MM.1S (cell line): ENCODE data around the gene PMIS2.
"Not testable (repeated sequence)": the region's sequence is repeated elsewhere in the genome, so short reads cannot be mapped to it uniquely, and the experiment has no call there.

Experiments used
- DNase-seq: peaks from one replicate; pipeline ENCODE4 v3.0.0-alpha.2; 2015
- H2AFZ ChIP-seq: fragments of 300-600 bp; sonication (generic); 2 replicates; pipeline ENCODE4 v1.6.0; 2016; ENCODE audit warnings: antibody characterized with exemption, low read length
- H3F3A ChIP-seq: fragments of 300-600 bp; sonication (generic); 2 replicates; pipeline ENCODE4 v1.6.1; 2016; ENCODE audit warnings: mild to moderate bottlenecking, antibody characterized with exemption, low read length, moderate library complexity, mixed read lengths; ENCODE audit not compliant: insufficient read depth
- H3K27ac ChIP-seq: fragments of 300-600 bp; sonication (generic); 2 replicates; pipeline ENCODE4 v1.5.1; 2016; ENCODE audit warnings: mild to moderate bottlenecking, low read length
- H3K27me3 ChIP-seq: fragments of 300-600 bp; sonication (generic); replicated peaks from 2 replicates; pipeline ENCODE4 v1.6.0; 2016; ENCODE audit warnings: low read length; ENCODE audit not compliant: insufficient read depth
- H3K36me3 ChIP-seq: fragments of 300-600 bp; sonication (generic); replicated peaks from 2 replicates; pipeline ENCODE4 v1.6.1; 2016; ENCODE audit warnings: mild to moderate bottlenecking, low read length, mixed read lengths; ENCODE audit not compliant: insufficient read depth
- H3K4me1 ChIP-seq: fragments of 300-600 bp; sonication (generic); 2 replicates; pipeline ENCODE4 v1.6.1; 2016; ENCODE audit warnings: low read length, mixed read lengths
- H3K4me2 ChIP-seq: fragments of 300-600 bp; sonication (generic); 2 replicates; pipeline ENCODE4 v1.6.0; 2016; ENCODE audit warnings: low read depth, low read length
- H3K4me3 ChIP-seq: fragments of 300-600 bp; sonication (generic); 2 replicates; pipeline ENCODE4 v1.5.1; 2016; ENCODE audit warnings: low read length, mixed read lengths
- H3K79me2 ChIP-seq: fragments of 300-600 bp; sonication (generic); 2 replicates; pipeline ENCODE4 v1.6.1; 2016; ENCODE audit warnings: mixed run types, low read length, mixed read lengths
- H3K9ac ChIP-seq: fragments of 300-600 bp; sonication (generic); 2 replicates; pipeline ENCODE4 v1.6.1; 2016; ENCODE audit warnings: low read length, mixed read lengths
- H3K9me2 ChIP-seq: fragments of 300-600 bp; sonication (generic); replicated peaks from 2 replicates; pipeline ENCODE4 v1.6.1; 2016; ENCODE audit warnings: mild to moderate bottlenecking, low read length, mixed read lengths; ENCODE audit not compliant: insufficient read depth
- H3K9me3 ChIP-seq: fragments of 300-600 bp; sonication (generic); replicated peaks from 2 replicates; pipeline ENCODE4 v1.6.1; 2016; ENCODE audit warnings: mild to moderate bottlenecking, low read length, mixed read lengths; ENCODE audit not compliant: insufficient read depth
- H4K20me1 ChIP-seq: fragments of 300-600 bp; sonication (generic); 2 replicates; pipeline ENCODE4 v1.6.1; 2016; ENCODE audit warnings: mild to moderate bottlenecking, low read length, moderate library complexity, mixed read lengths; ENCODE audit not compliant: insufficient read depth
- EZH2 ChIP-seq: fragments of 300-600 bp; sonication (generic); optimal IDR thresholded peaks from 2 replicates; pipeline ENCODE3; 2017; ENCODE audit warnings: low read depth, mild to moderate bottlenecking, antibody characterized with exemption, low read length, mixed read lengths
- EZH2phosphoT487 ChIP-seq: fragments of 300-600 bp; sonication (generic); IDR thresholded peaks from 2 replicates; pipeline ENCODE4 v1.6.1; 2018; ENCODE audit warnings: antibody characterized with exemption, low read length
- TF ChIP-seq, protein P1 (sequence below): fragments of 300-600 bp; sonication (generic); IDR thresholded peaks from 2 replicates; pipeline ENCODE4 v1.5.1; 2016; ENCODE audit warnings: antibody characterized with exemption, low read length, mixed read lengths

Gene PMIS2

DNA sequence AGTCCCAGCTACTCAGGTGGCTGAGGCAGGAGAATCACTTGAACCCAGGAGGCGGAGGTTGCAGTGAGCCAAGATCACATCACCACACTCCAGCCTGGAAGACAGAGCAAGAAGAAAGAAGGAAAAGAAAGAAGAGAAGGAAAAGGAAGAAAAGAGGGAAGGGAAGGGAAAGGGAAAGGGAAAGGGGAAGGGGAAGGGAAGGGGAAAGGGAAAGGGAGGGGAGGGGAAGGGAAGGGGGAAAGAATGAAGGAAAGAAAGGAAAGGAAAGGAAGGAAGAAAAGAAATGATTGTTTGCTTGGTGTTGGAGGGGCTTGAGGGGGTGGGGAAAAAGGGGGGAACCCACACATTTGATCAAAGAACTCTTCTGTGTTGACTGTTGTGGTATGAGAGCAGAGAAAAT, 10.0 kb downstream of the PMIS2 start:
- peak overlapping the region; percentile 56 for H2AFZ ChIP-seq
- TF ChIP-seq EZH2phosphoT487 (no peak), EZH2 (no peak)
- TF ChIP-seq, protein P1, sequence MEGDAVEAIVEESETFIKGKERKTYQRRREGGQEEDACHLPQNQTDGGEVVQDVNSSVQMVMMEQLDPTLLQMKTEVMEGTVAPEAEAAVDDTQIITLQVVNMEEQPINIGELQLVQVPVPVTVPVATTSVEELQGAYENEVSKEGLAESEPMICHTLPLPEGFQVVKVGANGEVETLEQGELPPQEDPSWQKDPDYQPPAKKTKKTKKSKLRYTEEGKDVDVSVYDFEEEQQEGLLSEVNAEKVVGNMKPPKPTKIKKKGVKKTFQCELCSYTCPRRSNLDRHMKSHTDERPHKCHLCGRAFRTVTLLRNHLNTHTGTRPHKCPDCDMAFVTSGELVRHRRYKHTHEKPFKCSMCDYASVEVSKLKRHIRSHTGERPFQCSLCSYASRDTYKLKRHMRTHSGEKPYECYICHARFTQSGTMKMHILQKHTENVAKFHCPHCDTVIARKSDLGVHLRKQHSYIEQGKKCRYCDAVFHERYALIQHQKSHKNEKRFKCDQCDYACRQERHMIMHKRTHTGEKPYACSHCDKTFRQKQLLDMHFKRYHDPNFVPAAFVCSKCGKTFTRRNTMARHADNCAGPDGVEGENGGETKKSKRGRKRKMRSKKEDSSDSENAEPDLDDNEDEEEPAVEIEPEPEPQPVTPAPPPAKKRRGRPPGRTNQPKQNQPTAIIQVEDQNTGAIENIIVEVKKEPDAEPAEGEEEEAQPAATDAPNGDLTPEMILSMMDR, result no peak
- DNase-seq, result no peak
- H3K4me3 ChIP-seq, result no peak overlapping the region
- peaks cover 4% of the 10 kb centered on the region; the same call in 1 of the 2 replicates for H3F3A ChIP-seq
- H4K20me1 ChIP-seq, result no peaks in the 10 kb centered on the region
- H3K9me2 ChIP-seq, result no peaks in the 10 kb centered on the region
- peaks cover 16% of the 10 kb centered on the region for H3K27me3 ChIP-seq
- H3K36me3 ChIP-seq, result no peaks in the 10 kb centered on the region
- peak overlapping the region; percentile 44; the same call in 1 of the 2 replicates for H3K4me2 ChIP-seq
- no peaks in the 10 kb centered on the region for H3K4me1 ChIP-seq
- H3K27ac ChIP-seq, result peak overlapping the region; percentile 70; the same call in 1 of the 2 replicates
- no peaks in the 10 kb centered on the region for H3K79me2 ChIP-seq
- H3K9ac ChIP-seq, result no peak overlapping the region
- no peaks in the 10 kb centered on the region for H3K9me3 ChIP-seq

DNA sequence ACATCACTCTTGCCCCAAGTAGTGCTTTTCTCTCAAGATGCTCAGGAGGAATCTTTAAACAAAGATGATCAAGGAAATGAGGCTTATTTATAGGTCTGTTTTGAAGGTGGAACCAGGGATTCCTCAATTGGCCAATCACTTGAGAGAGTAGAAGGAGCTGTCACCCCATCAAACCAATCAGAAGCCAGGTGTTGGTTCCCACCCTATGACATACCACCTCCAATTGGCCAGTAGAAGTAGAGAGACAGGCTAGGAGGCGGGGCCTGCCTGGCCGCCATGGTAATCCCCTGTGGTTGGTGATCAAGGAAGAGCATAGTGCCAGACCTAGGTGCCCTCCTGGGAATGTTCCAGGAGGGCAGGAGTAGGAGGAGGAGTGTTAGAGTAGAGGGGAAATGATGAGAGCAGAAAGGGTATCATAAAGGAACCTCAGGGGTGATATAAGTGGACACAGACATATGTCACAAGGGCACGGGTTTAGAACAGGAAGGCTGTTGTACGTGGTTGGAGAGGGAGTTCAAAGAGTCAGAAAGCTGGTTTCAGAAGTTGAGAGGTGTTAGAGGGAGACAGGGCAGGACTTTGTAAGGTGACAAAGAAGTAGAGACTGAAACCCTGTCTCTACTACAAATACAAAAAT, 10.5 kb downstream of the PMIS2 start:
- peak overlapping the region; percentile 56 for H2AFZ ChIP-seq
- no peaks in the 10 kb centered on the region for H3K79me2 ChIP-seq
- H3K9ac ChIP-seq, result no peak overlapping the region
- TF ChIP-seq, protein P1, result no peak
- TF ChIP-seq EZH2phosphoT487, result no peak
- TF ChIP-seq EZH2, result no peak
- no peaks in the 10 kb centered on the region for H3K4me1 ChIP-seq
- H3F3A ChIP-seq, result peaks cover 4% of the 10 kb centered on the region; the same call in 1 of the 2 replicates
- H3K27me3 ChIP-seq, result peaks cover 20% of the 10 kb centered on the region
- no peaks in the 10 kb centered on the region for H4K20me1 ChIP-seq
- no peaks in the 10 kb centered on the region for H3K36me3 ChIP-seq
- H3K27ac ChIP-seq, result peak overlapping the region; percentile 70
- H3K9me3 ChIP-seq, result no peaks in the 10 kb centered on the region
- H3K4me3 ChIP-seq, result peak overlapping the region; percentile 33; the same call in 1 of the 2 replicates
- H3K4me2 ChIP-seq, result peak overlapping the region; percentile 44; the same call in 1 of the 2 replicates
- peak; percentile 89 for DNase-seq
- no peaks in the 10 kb centered on the region for H3K9me2 ChIP-seq

DNA sequence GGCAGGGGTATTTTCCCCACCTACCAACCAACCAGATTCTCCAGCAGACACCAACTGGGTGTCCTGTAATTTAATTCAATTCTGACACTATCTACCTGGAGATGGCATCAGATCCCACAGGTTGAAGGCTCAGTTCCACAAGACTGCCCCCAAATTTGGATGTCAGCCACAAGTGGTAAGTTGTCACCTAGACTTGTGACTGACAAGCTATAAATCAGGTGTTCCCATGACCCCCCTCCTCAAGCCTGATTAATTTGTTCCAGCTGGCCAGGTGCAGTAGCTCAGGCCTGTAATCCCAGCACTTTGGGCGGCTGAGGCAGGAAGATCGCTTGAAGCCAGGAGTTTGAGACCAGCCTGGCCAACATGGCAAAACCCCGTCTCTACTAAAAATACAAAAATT, 16.0 kb downstream of the PMIS2 start:
- no peaks in the 10 kb centered on the region for H3K4me1 ChIP-seq
- H3K27ac ChIP-seq, result no peak overlapping the region
- 0 out of 2 replicates have a peak, but pooled peaks cover under 1% of the 10 kb centered on the region for H3F3A ChIP-seq
- no peak for TF ChIP-seq EZH2phosphoT487
- TF ChIP-seq, protein P1, result no peak
- TF ChIP-seq EZH2, result no peak
- H3K4me3 ChIP-seq, result no peak overlapping the region
- no peak overlapping the region for H2AFZ ChIP-seq
- H3K9me2 ChIP-seq, result no peaks in the 10 kb centered on the region
- peaks cover 21% of the 10 kb centered on the region for H3K27me3 ChIP-seq
- no peak overlapping the region for H3K9ac ChIP-seq
- no peak for DNase-seq
- no peaks in the 10 kb centered on the region for H4K20me1 ChIP-seq
- H3K36me3 ChIP-seq, result no peaks in the 10 kb centered on the region
- H3K4me2 ChIP-seq, result no peak overlapping the region
- no peaks in the 10 kb centered on the region for H3K9me3 ChIP-seq
- H3K79me2 ChIP-seq, result no peaks in the 10 kb centered on the region

DNA sequence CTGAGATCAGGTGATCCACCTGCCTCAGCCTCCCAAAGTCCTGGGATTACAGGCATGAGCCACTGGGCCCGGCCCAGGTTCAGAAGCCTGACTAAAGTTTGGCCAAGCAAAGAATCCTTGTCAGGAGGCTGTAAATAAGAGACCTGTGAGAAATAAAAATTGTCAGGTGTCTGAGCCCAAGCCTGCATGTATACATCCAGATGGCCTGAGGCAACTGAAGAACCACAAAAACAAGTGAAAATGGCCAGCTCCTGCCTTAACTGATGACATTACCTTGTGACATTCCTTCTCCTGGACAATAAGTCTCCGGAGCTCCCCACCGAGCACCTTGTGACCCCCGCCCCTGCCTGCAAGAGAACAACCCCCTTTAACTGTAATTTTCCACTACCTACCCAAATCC, 18.5 kb downstream of the PMIS2 start:
- H3F3A ChIP-seq, H3K79me2 ChIP-seq, H3K9me2 ChIP-seq, H3K9ac ChIP-seq, H2AFZ ChIP-seq, H3K9me3 ChIP-seq, H4K20me1 ChIP-seq, H3K4me3 ChIP-seq, H3K36me3 ChIP-seq, H3K4me1 ChIP-seq, H3K27ac ChIP-seq, H3K4me2 ChIP-seq, DNase-seq: not testable (repeated sequence)
- peaks cover 12% of the 10 kb centered on the region; the same call in 1 of the 2 replicates for H3K27me3 ChIP-seq

DNA sequence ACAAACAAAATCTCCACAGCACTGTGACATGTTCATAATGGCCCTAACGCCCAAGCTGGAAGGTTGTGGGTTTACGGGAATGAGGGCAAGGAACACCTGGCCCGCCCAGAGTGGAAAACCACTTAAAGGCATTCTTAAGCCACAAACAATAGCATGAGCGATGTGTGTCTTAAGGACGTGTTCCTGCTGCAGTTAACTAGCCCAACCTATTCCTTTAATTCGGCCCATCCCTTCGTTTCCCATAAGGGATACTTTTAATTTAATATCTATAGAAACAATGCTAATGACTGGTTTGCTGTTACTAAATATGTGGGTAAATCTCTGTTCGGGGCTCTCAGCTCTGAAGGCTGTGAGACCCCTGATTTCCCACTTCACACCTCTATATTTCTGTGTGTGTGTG, 21.2 kb downstream of the PMIS2 start:
- H3K9me3 ChIP-seq, result not testable (repeated sequence)

More for the DNA sequence above, 21.2 kb downstream of the PMIS2 start:
- not testable (repeated sequence) for H3K79me2 ChIP-seq, H2AFZ ChIP-seq, H3K9me2 ChIP-seq, H3K4me3 ChIP-seq, H3K9ac ChIP-seq, H3K27ac ChIP-seq, H3K27me3 ChIP-seq, H3K36me3 ChIP-seq, DNase-seq, H3F3A ChIP-seq, H4K20me1 ChIP-seq, H3K4me2 ChIP-seq
- H3K4me1 ChIP-seq, result peaks cover 15% of the 10 kb centered on the region
